AG09319 (cell line): ENCODE measurements around the gene TTC7B.

Experiments
- DNase-seq: peaks from one replicate; pipeline ENCODE4 v3.0.0-alpha.2; 2010; ENCODE audit warnings: low read depth; ENCODE audit errors: extremely low read depth
- TF ChIP-seq, protein P1 (sequence below): IDR thresholded peaks from 2 replicates; pipeline ENCODE4 v1.5.1; 2011; ENCODE audit warnings: low read depth, mild to moderate bottlenecking, inconsistent platforms, low read length, moderate library complexity

The TTC7B gene

DNA sequence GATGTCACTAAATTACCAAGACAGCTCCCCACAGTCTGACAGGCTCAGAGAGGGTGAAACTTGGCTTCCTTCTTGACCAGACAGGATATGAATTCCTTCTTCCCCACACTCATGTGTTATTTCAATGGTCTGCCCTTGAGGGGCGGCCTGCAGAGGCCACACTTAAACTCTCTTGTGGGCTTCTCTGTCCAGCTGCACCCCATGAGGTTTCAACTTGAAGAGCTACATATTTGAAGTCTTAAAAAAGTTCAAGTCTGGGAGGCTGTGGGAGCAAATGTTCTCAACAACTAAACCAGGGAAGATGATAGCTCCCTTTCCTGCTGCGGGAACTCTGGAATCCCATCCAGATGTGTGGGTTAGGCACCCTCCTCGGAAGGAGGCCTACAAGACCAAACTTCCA, 98.3 kb downstream of the TTC7B start:
- no peak for DNase-seq
- TF ChIP-seq, protein P1, sequence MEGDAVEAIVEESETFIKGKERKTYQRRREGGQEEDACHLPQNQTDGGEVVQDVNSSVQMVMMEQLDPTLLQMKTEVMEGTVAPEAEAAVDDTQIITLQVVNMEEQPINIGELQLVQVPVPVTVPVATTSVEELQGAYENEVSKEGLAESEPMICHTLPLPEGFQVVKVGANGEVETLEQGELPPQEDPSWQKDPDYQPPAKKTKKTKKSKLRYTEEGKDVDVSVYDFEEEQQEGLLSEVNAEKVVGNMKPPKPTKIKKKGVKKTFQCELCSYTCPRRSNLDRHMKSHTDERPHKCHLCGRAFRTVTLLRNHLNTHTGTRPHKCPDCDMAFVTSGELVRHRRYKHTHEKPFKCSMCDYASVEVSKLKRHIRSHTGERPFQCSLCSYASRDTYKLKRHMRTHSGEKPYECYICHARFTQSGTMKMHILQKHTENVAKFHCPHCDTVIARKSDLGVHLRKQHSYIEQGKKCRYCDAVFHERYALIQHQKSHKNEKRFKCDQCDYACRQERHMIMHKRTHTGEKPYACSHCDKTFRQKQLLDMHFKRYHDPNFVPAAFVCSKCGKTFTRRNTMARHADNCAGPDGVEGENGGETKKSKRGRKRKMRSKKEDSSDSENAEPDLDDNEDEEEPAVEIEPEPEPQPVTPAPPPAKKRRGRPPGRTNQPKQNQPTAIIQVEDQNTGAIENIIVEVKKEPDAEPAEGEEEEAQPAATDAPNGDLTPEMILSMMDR, result no peak

GRCh38 chr14:90715993-90716392, 100.2 kb downstream of the TTC7B start:
- no peak for DNase-seq
- TF ChIP-seq, protein P1, result no peak

- DNase-seq, result no peak
- TF ChIP-seq, protein P1, result no peak
Measured at GRCh38 chr14:90715495-90715894, 100.7 kb downstream of the TTC7B start.

DNA sequence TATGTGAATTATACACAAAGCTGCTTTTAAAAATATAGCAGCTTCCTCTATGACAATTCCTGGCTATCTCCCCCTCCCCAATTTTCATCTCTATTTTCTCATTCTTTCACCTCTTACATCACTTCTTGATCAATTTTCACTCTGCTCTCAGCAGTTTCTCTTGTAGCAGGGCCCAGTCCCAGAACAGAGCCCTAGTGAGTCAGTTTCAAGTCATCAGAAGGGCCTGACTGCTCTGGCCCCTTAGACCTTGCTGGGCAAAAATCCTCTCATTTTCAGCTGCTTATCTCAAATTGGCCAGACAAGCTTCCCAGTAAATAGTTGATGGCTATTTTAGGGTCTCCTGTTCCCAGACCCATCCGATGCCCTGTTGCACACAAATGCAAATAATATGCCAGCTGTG, 101.4 kb downstream of the TTC7B start:
- TF ChIP-seq, protein P1, result no peak
- no peak for DNase-seq

GRCh38 chr14:90704738-90705392, 111.4 kb downstream of the TTC7B start:
- TF ChIP-seq, protein P1, result no peak
- no peak for DNase-seq

DNA sequence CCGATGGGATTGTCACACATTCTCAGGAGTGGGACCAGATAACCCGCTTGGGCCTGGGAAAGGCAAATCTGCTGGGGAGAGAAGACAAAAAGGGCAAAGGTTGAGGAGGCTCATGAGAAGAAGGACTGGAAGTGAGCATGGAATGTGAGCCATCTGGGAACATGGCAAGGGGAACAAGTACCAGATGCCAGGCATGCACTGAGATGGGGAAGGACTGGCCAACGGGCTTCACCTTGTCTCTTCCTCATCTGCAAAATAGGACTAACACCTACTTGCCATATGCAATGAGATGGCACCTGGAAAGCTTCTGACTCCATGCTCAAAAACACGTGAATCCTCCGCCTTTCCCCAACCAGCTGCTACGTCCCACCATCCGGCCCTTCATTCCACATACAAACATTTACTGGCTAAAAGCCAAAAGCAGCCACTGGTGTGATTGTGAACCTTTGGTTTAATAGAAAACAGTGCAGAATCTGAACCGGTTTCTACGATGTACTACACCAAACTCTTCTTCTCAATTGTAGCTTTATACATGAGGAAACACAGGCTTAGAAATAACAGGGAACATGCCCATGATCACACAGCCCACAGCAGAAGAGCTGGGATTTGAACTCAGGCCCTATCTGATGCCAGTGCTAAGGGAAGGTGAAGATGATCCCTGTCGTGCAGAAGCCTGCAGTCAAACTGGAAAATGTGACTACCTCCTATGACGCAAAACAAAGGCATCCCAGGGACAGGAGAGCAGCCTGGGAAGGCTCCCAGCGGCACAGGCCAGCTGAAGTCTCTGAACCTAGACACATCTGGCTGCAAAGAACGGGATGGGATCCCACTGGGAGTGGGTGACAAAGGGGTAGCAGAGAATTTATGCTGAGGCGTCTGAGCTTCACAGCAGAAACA, 112.1 kb downstream of the TTC7B start:
- no peak for DNase-seq
- TF ChIP-seq, protein P1, result no peak

- TF ChIP-seq, protein P1, result no peak
- DNase-seq, result no peak
Measured at GRCh38 chr14:90700933-90701776, 115.1 kb downstream of the TTC7B start.
